Measurements from ENCODE around the gene COG8.
A peak's percentile ranks its signal among the peaks of the same experiment; 100 is the strongest.
"Not testable (repeated sequence)": the region's sequence is repeated elsewhere in the genome, so short reads cannot be mapped to it uniquely, and the experiment has no call there.

Gene COG8

GRCh38 chr16:69294051-69294450, 45.3 kb downstream of the COG8 start:
- DNase-seq (ENCODE audit: low read depth in 3 of 3, low spot score in 1 of 3) = no peak

- no peak for DNase-seq (ENCODE audit: low read depth in 3 of 3, low spot score in 1 of 3)
These were observed 46.0 kb downstream of the COG8 start for GRCh38 chr16:69293401-69293800.

DNA sequence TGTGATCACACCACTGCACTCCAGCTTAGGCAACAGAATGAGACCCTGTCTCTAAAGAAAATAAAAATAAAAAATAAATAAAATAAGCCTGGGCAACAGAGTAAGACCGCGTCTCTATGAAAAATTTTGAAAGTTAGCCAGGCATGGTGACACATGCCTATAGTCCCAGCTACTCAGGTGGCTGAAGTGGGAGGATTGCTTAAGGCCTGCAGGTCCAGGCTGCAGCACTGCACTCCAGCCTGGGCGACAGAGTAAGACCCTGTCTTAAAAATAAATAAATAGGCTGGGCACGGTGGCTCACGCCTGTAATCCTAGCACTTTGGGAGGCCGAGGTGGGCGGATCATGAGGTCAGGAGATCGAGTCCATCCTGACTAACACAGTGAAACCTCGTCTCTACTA, 47.7 kb downstream of the COG8 start:
- not testable (repeated sequence) for DNase-seq (ENCODE audit: low read depth in 3 of 3, low spot score in 1 of 3)

DNA sequence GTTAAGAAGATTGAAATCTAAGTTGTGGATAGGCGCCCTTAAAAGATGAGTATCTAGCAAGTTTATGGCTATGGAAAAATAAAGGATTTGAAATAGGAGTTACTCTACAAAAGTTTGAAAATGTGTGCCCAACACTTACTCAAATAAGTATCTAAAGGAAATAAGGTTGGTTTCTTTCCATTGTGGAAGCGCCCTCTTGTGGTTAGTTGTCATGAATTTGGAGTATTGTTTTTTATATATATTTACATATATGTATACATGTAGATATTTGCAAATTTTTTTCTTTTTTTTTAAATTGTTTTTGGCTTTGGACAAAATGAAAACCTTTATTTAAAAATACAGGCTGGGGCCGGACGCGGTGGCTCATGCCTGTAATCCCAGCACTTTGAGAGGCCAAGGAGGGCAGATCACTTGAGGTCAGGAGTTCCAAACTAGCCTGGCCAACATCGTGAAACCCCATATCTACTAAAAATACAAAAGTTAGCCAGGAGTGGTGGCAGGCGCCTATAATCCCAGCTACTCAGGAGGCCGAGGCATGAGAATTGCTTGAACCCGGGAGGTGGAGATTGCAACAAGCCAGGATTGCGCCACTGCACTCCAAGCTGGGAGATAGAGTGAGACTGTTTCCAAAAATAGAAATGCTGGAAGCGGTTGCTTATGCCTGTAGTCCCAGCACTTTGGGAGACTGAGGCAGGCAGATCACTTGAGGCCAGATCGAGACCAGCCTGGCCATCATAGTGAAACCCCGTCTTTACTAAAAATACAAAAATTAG, 52.2 kb downstream of the COG8 start:
- peak in 1 of 3 donors; percentile 4 for DNase-seq (ENCODE audit: low read depth in 3 of 3, low spot score in 1 of 3)

DNA sequence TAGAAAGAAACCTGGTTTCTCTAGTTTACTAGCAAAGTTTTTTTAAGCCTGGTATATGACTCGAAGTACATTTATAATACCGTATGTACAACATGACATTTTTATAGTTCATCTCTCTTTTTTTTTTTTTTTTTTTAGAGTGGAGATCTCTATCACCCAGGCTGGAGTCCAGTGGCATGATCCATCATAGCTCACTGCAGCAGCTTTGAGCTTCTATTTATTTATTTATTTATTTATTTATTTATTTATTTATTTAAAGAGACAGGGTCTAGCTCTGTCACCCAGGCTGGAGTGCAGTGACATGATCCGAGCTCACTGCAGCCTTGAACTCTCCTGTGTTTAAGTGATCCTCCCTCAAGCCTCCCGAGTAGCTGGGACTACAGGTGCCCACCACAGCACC, 54.1 kb downstream of the COG8 start:
- DNase-seq (ENCODE audit: low read depth in 3 of 3, low spot score in 1 of 3) = no peak

DNA sequence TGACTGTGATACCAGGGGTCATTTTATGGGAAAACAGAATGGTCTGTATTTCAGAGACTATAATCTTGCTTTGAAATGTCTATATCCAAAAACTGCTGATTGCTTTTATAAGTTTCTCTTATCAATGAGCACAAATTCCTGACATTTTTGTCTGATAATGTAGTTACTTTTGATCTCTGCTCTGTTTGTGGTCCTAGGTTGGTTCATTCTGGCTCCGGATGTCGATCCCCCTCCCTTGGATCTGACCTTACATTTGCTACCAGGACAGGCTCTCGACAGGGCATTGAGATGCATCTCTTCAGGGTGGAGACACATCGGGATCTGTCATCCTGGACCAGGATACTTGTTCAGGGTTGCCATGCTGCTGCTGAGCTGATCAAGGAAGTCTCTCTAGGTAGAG, 55.5 kb downstream of the COG8 start:
- DNase-seq (ENCODE audit: low read depth in 3 of 3, low spot score in 1 of 3) = no peak

DNA sequence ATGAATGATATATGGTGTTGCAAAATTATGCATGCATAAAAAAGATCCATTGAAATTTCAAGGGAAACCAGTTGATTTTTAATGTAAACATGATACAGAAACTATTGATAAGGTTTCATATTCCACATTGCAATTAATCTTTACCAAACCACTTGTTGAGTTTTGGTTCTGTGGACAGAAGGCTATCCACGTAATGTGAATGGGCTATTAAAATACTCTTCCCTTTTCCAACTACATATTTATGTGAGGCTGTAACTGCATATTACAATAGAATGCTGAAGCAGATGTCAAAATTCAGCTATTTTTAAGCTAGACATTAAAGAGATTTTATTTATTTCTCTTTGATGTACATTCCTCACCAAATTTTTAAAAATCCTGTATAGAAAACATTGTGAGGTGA, 62.0 kb downstream of the COG8 start:
- no peak for DNase-seq (ENCODE audit: low read depth in 3 of 3, low spot score in 1 of 3)
